Transverse colon (tissue), 4 donors: ENCODE results near the gene PBX1. TPM values are rescaled to one million over a fixed set of nuclear protein-coding genes. Genes with fewer than 3 reads are reported as not detected.

Experiments
- DNase-seq: peaks from one replicate; pipeline ENCODE4 v3.0.0-alpha.2; 2019
- H3K27ac ChIP-seq, 4 donors: fragments of 200-600 bp; sonication (generic); 2 replicates each; pipeline ENCODE4 v1.5.1; 2016 to 2018; ENCODE audit warnings: inconsistent platforms in 4 of 4
- H3K27me3 ChIP-seq: fragments of 200-600 bp; sonication (generic); 2 replicates; pipeline ENCODE4 v1.5.1; 2017; ENCODE audit warnings: inconsistent platforms
- H3K36me3 ChIP-seq, 4 donors: fragments of 200-600 bp; sonication (generic); 2 replicates each; pipeline ENCODE4 v1.5.1; 2017 to 2019; ENCODE audit warnings: inconsistent platforms in 4 of 4
- H3K4me1 ChIP-seq, 4 donors: fragments of 200-600 bp; sonication (generic); 2 replicates each; pipeline ENCODE4 v1.5.1; 2017 to 2020; ENCODE audit warnings: inconsistent platforms in 4 of 4
- H3K4me3 ChIP-seq, 4 donors: fragments of 200-600 bp; sonication (generic); 1 replicate in 1 of 4; 2 replicates in 3 of 4; pipeline versions ENCODE4 v1.5.1 to v1.6.1; 2017 to 2019; ENCODE audit warnings: inconsistent platforms in 4 of 4
- H3K9me3 ChIP-seq, 2 donors: fragments of 200-600 bp; sonication (generic); 2 replicates each; pipeline ENCODE4 v1.5.1; 2017 to 2019; ENCODE audit warnings: inconsistent platforms in 2 of 2
- CTCF ChIP-seq, 5 experiments: fragments of 200-600 bp in 3 of 5; fragments of 450-650 bp in 2 of 5; sonication (generic) in 3 of 5; IDR thresholded peaks; 1 replicate in 2 of 5; 2 replicates in 3 of 5; pipeline ENCODE4 v1.5.1; 2016 to 2017; ENCODE audit warnings: antibody characterized with exemption in 5 of 5, inconsistent platforms in 3 of 5, mild to moderate bottlenecking in 2 of 5, moderate library complexity in 1 of 5
- EP300 ChIP-seq: sonication (generic); formaldehyde crosslinking; IDR thresholded peaks from one replicate; pipeline ENCODE4 v1.6.1; 2017; ENCODE audit warnings: antibody characterized with exemption, low read depth
- POLR2A ChIP-seq: fragments of 450-650 bp; IDR thresholded peaks from one replicate; pipeline ENCODE4 v1.6.1; 2016; ENCODE audit warnings: antibody characterized with exemption, mild to moderate bottlenecking, moderate library complexity
- POLR2AphosphoS5 ChIP-seq, 3 donors: sonication (generic); formaldehyde crosslinking; IDR thresholded peaks; one replicate each; pipeline ENCODE4 v1.6.1; 2016; ENCODE audit warnings: antibody characterized with exemption in 3 of 3
- WGBS, 2 donors: methylation state at CpG; one replicate each; pipeline ENCODE4 v1.1.5; 2018; ENCODE audit warnings: low coverage in 1 of 2; 5-methylcytosine and 5-hydroxymethylcytosine counted together
- in situ Hi-C, 4 donors: fragments of 200-750 bp; cut with MboI; loops; one replicate each; pipeline versions ENCODE4 v1.15.0 to v1.15.1; 2017; ENCODE audit warnings: low sequenced_read_pairs in 3 of 4, low pct_ligation_motif_present in 1 of 4, low pct_unique_long_range_greater_than_20kb in 1 of 4
- intact Hi-C: fragments of 100-400 bp; cut with DNase I; formaldehyde crosslinking; loops from one replicate; pipeline ENCODE4 v1.15.1; 2023; ENCODE audit warnings: low total_unique reads
- total RNA-seq, 4 donors: library from RNA; depleted of rRNA; stranded (reverse); fragments of >200 nt; gene quantifications; one replicate each; pipeline ENCODE4 v1.1.0, GENCODE V29; 2016

Gene PBX1
- total RNA-seq, 4 donors from 2014 or later, result 46.8 to 77.2 (median 50.7) TPM

- peak overlapping the region; percentile 31 to 63 (median 45) for H3K27ac ChIP-seq
- peaks cover 20 to 56% (median 34%) of the 10 kb centered on the region in 4 donors for H3K4me1 ChIP-seq
- H3K36me3 ChIP-seq, result peaks cover 0 to 8% (median 0%) of the 10 kb centered on the region in 4 donors
- no peak for DNase-seq
- no peaks in the 10 kb centered on the region for H3K27me3 ChIP-seq
- in situ Hi-C loops (loop anchor here in 3 of 4 donors (10.0 to 25.0 kb wide), 5 partner anchors 153 to 1253 kb away; no protein-coding TSS in a partner anchor), intact Hi-C loops (no loop called here)
- no peak for TF ChIP-seq POLR2AphosphoS5 (IDR thresholded peaks at IDR 0.05)
- no peak for TF ChIP-seq EP300
- TF ChIP-seq POLR2A, result no peak
- no peak for TF ChIP-seq CTCF (IDR thresholded peaks at IDR 0.05)
- no peaks in the 10 kb centered on the region for H3K9me3 ChIP-seq
- no peak overlapping the region for H3K4me3 ChIP-seq
- WGBS, 2 donors, result 58 to 68% methylated on average over 5 to 6 of the region's 6 CpGs
Measured at GRCh38 chr1:164790081-164790480, 231.1 kb downstream of the PBX1 start.

- no peak for DNase-seq
- H3K4me1 ChIP-seq, result peaks cover 9 to 41% (median 21%) of the 10 kb centered on the region in 4 donors
- no peaks in the 10 kb centered on the region for H3K27me3 ChIP-seq
- intact Hi-C loops, result no loop called here
- 94 to 95% methylated on average over 19 to 21 of the region's 21 CpGs for WGBS, 2 donors
- H3K27ac ChIP-seq, result no peak overlapping the region
- in situ Hi-C loops, result loop anchor here in 3 of 4 donors (10.0 to 25.0 kb wide), 5 partner anchors 155 to 1255 kb away; no protein-coding TSS in a partner anchor
- H3K36me3 ChIP-seq, result peaks cover 0 to 8% (median 0%) of the 10 kb centered on the region in 4 donors
- no peaks in the 10 kb centered on the region for H3K9me3 ChIP-seq
- H3K4me3 ChIP-seq, result no peak overlapping the region
- TF ChIP-seq POLR2A (no peak), CTCF (IDR thresholded peaks at IDR 0.05) (no peak), POLR2AphosphoS5 (IDR thresholded peaks at IDR 0.05) (no peak), EP300 (no peak)
Measured at GRCh38 chr1:164792410-164793004, 233.5 kb downstream of the PBX1 start.

- Histone ChIP-seq H3K27me3 (no peaks in the 10 kb centered on the region), H3K4me3 (no peak overlapping the region), H3K9me3 (no peaks in the 10 kb centered on the region), H3K4me1 (peaks cover 6 to 36% (median 15%) of the 10 kb centered on the region in 4 donors), H3K36me3 (peaks cover 0 to 8% (median 0%) of the 10 kb centered on the region in 4 donors), H3K27ac (peak overlapping the region; percentile 22 to 78 (median 60))
- in situ Hi-C loops (loop anchor here in 3 of 4 donors (10.0 to 25.0 kb wide), 5 partner anchors 157 to 1257 kb away; no protein-coding TSS in a partner anchor), intact Hi-C loops (no loop called here)
- peak in 2 of 3 donors; percentile 55 to 62 for TF ChIP-seq POLR2AphosphoS5 (IDR thresholded peaks at IDR 0.05)
- TF ChIP-seq CTCF (IDR thresholded peaks at IDR 0.05), result no peak
- DNase-seq, result no peak
- WGBS, 2 donors, result 30 to 76% methylated on average over 2 of the region's 2 CpGs
Measured at GRCh38 chr1:164794356-164794755, 235.4 kb downstream of the PBX1 start.

GRCh38 chr1:164796916-164797315, 237.9 kb downstream of the PBX1 start:
- WGBS, 2 donors, result 33% methylated on average over 2 of the region's 2 CpGs; no CpG with 5 or more reads in 1 of the 2 donors
- Histone ChIP-seq H3K9me3 (no peaks in the 10 kb centered on the region), H3K36me3 (peaks cover 0 to 8% (median 0%) of the 10 kb centered on the region in 4 donors), H3K27me3 (no peaks in the 10 kb centered on the region), H3K27ac (no peak overlapping the region), H3K4me1 (peaks cover 6 to 34% (median 10%) of the 10 kb centered on the region in 4 donors), H3K4me3 (no peak overlapping the region)
- DNase-seq, result no peak
- intact Hi-C loops (no loop called here), in situ Hi-C loops (loop anchor here in 3 of 4 donors (10.0 to 25.0 kb wide), 5 partner anchors 160 to 1260 kb away; no protein-coding TSS in a partner anchor)
- no peak for TF ChIP-seq POLR2AphosphoS5 (IDR thresholded peaks at IDR 0.05)
- TF ChIP-seq POLR2A, result no peak
- no peak for TF ChIP-seq EP300
- TF ChIP-seq CTCF (IDR thresholded peaks at IDR 0.05), result no peak
